Embryonic facial prominence (tissue), 1 donor: ENCODE results near the gene CMKLR1.

Experiments
- DNase-seq: peaks from one replicate; pipeline ENCODE4 v3.0.0-alpha.2; 2016; ENCODE audit errors: extremely low spot score

The CMKLR1 gene

GRCh38 chr12:108335349-108336119 is 3.6 kb downstream of the CMKLR1 start:
- no peak for DNase-seq

- DNase-seq = no peak
These were observed 5.0 kb downstream of the CMKLR1 start for GRCh38 chr12:108333898-108334699.

DNA sequence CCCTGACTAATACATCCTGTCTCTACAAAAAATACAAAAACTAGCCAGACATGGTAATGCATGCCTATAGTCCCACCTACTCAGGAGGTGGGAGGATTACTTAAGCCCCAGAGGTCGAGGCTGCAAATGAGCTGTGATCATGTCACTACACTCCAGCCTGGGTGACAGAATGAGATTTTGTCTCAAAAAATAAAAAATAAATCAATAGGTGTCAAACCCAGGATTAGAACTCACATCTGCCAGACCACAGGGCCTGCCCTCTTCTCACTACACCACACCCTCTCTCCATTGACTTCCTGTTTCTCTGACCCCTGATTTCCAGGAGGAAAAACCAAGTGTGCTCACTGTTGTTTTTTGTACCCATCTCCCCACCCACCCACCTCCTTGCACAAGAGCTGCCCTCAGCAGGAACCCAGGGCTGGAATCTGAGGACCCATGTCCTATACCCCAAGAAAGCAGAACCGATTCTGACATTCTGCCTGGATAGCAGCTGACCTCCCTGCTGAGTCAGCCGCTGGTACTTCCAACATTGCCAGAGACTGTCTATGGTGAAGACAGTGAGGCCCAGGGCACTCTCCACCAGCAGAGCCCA is 6.2 kb downstream of the CMKLR1 start:
- no peak for DNase-seq

DNA sequence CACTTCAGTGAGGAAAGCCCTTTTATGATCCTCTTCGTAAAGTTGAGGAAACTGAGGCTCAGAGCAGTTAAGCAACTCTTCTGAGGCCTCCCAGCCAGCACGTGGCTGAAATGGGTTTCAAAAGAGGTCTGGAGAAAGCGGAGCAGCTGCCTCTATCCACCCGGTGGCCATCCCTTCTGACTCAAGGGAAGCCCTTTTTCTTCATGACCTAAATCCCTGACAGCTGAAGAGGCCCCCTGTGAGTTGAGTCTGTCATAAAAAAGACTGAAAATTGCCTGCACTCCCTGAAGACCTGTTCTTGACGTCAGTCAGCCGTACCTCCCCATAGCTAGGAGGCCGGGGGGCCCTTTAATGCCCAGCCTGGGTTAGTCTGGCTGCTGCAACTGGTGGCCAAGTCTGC is 10.7 kb downstream of the CMKLR1 start:
- DNase-seq = no peak

DNA sequence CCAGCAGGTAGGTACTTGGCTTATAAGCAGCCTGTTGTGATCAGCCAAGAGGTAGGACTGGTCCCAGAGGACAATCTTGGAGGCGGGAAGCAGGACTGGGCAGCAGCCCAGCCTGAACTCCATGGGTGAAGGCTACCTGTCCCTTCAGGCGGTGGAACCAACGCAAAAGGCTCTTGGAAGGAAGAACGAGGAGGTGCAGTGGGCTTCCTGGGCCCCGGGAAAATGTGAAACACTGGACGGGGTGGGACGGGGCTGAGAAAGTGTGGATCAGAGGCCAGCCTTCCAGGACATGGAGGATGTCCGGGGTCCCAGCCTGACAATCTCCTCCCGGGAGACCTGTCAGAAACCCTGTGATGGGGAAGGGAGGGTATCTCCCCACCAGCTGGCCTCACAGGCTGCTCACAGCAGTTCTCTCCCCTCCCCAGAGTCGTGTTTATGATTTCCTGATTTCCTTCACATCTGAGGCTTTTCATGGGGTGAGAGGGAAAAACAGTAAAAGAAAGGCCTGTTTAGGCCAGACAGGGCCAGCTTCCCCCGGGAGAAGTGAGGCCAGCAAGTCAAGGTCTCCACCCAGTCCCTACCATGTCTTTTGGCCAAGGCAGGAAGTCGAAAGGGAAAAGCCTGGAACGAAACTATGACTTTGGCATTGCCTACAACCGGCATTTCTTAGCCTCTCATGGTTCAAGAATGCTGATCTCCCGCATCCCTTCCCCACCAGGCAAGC is 11.3 kb downstream of the CMKLR1 start:
- no peak for DNase-seq

DNA sequence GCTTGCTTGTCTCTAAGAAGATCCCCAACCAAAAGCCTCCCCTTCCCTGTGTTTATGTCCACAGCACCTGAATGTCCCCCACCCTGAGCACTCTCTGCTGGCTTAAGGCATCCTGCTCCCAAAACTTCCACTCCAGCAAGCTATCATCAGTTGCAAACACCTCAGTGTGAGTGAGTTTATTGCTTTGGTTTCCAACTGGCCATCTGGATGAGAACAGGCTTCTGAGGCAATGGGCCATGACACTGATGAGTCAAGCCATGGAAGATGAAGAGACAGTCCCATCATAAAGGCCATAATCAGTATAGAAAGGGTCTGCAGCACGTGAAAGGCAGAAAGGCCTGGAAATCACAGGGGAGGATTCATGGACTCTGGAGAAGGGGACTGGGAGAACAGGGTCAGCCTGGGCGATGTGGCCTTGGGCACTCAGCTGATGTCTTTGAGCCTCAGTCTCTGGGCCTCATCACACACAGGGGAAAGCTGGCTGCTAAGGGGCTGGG is 12.8 kb downstream of the CMKLR1 start:
- no peak for DNase-seq

DNA sequence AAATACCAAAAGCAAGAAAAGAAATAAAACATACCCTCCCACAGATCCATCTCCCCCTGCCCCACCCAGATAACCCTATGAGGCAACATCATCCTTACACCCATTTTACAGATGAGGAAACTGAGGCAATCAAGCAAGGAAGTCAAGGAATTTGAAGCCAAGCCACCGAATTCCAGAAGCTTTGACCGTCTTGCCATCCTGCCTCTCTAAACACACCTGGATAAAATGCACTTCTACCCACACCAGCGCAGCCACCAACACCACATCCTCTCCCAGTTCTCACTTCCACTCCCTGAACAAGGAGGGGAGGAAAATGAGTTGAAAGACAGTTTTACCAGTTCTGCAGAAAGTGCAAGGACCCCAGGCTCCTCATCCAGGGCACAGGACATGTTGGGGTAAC is 13.6 kb downstream of the CMKLR1 start:
- DNase-seq = no peak

DNA sequence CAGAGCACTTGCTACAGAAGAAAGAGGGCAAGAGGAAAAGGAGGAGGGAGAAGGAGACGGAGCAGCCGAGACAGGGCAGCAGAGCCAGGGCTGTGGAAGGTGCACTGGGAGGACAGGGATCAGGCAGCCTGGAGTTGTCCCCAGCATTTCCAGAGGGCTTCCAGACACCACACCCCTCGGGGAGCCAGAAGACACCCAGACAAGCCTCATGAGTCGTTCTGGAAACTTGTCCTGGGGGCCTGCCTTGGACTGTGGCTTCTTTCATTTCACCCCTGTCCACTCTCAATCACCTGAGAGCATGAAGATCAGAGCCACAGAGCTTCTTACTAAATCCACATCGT is 14.1 kb downstream of the CMKLR1 start:
- no peak for DNase-seq

- no peak for DNase-seq
These were observed 14.6 kb downstream of the CMKLR1 start for GRCh38 chr12:108324351-108325017.

DNA sequence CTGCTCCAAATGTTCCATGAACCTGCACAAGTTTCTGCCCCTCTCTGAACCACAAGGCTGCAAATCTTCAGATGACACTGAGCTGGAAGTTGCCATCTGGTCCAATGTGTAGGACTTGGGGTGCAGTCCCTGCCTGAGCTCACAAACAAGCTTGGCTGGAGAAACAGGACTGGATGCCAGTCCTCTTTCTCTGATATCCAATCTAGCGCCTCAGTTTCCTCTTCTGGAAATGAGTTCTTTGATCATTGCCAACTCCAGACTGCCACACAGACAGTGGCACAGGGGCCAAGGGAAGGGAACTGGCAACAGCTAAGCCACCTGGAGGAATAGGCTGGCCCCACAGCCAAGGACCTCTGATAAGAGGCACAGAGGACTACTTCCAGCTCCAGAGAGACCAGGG is 15.5 kb downstream of the CMKLR1 start:
- DNase-seq = no peak

GRCh38 chr12:108322998-108323397 is 16.1 kb downstream of the CMKLR1 start:
- no peak for DNase-seq

DNA sequence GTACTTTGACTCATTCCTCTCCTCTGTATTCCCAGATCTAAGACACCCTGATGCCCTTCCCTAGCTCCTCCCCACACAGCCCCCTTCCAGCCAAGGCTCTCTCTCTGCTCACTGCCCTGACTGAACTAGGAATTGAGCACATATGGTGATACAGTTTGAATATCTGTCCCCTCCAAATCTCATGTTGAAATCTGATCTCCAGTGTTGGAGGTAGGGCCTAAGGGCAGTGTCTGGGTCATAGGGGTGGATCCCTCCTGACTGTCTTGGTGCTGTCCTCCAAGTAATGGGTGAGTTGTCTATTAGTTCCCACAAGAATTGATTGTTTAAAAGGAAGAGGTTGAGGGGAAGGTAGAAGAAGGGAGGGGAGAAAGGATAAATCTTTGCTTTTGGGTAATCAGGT is 17.4 kb downstream of the CMKLR1 start:
- DNase-seq = no peak

GRCh38 chr12:108320507-108321293 is 18.4 kb downstream of the CMKLR1 start:
- DNase-seq = no peak

DNA sequence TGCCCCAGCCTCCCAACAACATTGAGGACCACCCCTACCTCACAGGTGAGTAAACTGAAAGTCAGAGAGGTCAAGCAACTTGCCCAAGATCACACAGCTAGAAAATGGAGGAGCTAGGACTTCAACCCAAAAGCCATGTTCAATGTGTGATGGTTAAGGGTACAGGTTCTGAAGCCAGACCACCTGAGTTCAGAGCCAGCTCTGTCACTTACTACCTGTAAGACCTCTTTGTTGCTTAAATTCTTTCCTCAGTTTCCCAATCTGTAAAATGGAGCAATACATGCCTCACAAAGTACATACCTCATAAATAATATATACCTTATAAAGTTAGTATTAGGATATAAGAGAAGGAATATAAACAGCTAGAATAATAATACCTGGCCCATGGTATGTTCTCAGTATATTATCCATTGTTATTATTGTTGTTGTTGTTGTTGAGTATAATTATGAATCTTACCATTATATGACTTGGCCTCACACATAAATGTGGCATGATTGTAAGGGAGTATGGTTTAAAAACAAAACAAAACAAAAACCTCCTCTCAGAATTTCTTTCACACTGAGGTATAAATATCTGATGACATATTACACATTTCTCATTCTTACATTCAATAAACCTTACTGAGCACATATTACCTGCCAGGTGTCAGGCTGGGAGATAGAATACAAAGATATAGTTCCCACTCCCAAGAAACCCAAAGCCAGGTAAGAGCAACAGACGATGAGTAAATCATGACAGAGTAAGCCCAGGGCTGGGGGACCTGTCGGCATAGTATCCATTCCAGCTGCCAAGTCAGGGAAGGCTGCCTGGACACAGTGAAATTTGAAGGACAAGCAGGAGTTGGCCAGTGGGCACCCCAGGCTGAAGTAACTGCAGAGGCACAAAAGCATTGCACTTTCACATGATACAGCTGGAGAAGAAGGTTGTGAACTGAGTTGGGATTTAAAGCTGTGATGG is 19.6 kb downstream of the CMKLR1 start:
- no peak for DNase-seq

DNA sequence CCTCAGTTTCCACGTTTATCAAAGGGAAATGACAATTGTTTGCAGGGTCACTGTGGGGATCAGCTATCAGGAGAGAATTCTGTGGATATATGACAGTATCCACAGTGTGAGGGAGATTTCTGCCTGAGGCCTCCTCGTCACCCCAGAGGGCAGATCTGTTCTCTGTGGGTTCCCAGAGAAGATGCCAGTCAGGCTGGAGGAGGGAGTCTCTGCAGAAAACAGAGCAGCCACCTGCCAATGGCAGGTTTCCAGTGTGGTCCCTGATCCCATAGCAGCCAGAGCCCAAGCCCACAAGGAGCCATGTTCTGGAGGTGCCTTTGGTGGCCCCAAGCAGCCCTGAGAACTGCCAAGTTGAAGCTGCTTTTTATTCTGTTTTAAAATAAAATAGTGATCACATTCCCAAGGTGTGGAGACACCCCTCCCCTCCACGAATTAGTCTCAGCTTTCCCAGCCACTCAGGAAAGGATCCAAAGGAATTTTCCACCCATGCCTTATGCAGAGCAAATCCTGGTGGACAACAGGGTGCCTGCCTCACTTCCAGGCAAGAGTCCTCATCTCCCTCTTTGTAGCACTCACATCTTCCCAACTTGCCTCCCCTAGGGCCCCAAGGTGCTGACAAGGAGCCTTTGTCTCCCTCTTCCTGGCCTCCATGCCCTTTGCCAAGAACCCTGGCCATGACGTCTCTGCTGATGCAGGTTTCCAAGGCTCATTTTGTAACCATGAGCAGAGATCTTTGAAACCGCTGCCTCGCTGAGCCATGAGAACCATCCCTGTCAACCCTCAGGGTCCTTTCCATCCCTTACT is 20.4 kb downstream of the CMKLR1 start:
- DNase-seq = no peak

GRCh38 chr12:108317308-108318234 is 21.5 kb downstream of the CMKLR1 start:
- no peak for DNase-seq
